Measurements from ENCODE around the gene SEMA3G. TPM values are rescaled to one million over a fixed set of nuclear protein-coding genes. Genes with fewer than 3 reads are reported as not detected.

Gene SEMA3G
- polyA plus RNA-seq, 4 donors: 0.67 to 30.4 (median 1.7) TPM

GRCh38 chr3:52405601-52406110, 39.2 kb downstream of the SEMA3G start:
- H3K9me3 ChIP-seq (ENCODE audit: control insufficient read depth in 2 of 2, insufficient read depth in 1 of 2, low read depth in 1 of 2, low read length in 1 of 2): no peaks in the 10 kb centered on the region
- no peak for FAIRE-seq
- H3K4me3 ChIP-seq (ENCODE audit: low read depth in 1 of 3, low read length in 3 of 3): no peak overlapping the region
- 74 to 93% (median 84%) methylated on average over 4 of the region's 4 CpGs for WGBS, 3 donors
- peaks cover 4 to 6% (median 5%) of the 10 kb centered on the region in 3 donors for H3K4me1 ChIP-seq (ENCODE audit: control insufficient read depth in 3 of 3, insufficient read depth in 2 of 3, low read depth in 1 of 3, low read length in 2 of 3)
- no peaks in the 10 kb centered on the region for H3K27me3 ChIP-seq (ENCODE audit: control insufficient read depth in 3 of 3, insufficient read depth in 3 of 3, low read length in 3 of 3)
- H3K27ac ChIP-seq (ENCODE audit: low read depth in 1 of 3, low read length in 2 of 3): no peak overlapping the region
- peaks cover 13 to 78% (median 25%) of the 10 kb centered on the region in 3 donors for H3K36me3 ChIP-seq (ENCODE audit: control insufficient read depth in 3 of 3, insufficient read depth in 2 of 3, low read depth in 1 of 3, low read length in 3 of 3)
- no peak for DNase-seq

DNA sequence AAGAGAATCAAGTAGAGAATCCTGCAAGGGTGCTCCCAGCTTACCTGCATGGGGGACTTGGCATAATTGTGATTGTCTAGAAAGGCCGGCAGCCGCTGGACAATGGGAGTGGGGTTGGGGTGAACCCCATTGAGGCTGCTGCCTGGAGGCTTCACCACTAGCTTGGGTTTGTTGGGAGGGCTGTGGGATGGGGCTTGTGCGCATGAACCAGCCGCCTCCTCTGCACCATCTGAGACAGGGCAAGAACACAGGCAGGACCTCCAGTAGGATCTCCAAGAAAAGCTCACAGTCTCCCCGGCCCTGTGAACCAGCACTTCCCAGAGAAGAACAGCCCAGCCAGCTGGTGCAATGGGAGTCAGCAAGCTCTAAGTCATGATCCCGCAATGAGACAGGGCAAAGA, 39.8 kb downstream of the SEMA3G start:
- FAIRE-seq (no peak), DNase-seq (no peak)
- 92 to 98% (median 96%) methylated on average over 6 of the region's 6 CpGs for WGBS, 3 donors
- H3K36me3 ChIP-seq (ENCODE audit: control insufficient read depth in 3 of 3, insufficient read depth in 2 of 3, low read depth in 1 of 3, low read length in 3 of 3): peaks cover 13 to 84% (median 28%) of the 10 kb centered on the region in 3 donors
- peaks cover 4 to 6% (median 5%) of the 10 kb centered on the region in 3 donors for H3K4me1 ChIP-seq (ENCODE audit: control insufficient read depth in 3 of 3, insufficient read depth in 2 of 3, low read depth in 1 of 3, low read length in 2 of 3)
- H3K27me3 ChIP-seq (ENCODE audit: control insufficient read depth in 3 of 3, insufficient read depth in 3 of 3, low read length in 3 of 3): no peaks in the 10 kb centered on the region
- H3K9me3 ChIP-seq (ENCODE audit: control insufficient read depth in 2 of 2, insufficient read depth in 1 of 2, low read depth in 1 of 2, low read length in 1 of 2): no peaks in the 10 kb centered on the region
- H3K27ac ChIP-seq (ENCODE audit: low read depth in 1 of 3, low read length in 2 of 3): no peak overlapping the region
- no peak overlapping the region for H3K4me3 ChIP-seq (ENCODE audit: low read depth in 1 of 3, low read length in 3 of 3)

- Histone ChIP-seq H3K4me3 (ENCODE audit: low read depth in 1 of 3, low read length in 3 of 3) (no peak overlapping the region), H3K27ac (ENCODE audit: low read depth in 1 of 3, low read length in 2 of 3) (no peak overlapping the region), H3K36me3 (ENCODE audit: control insufficient read depth in 3 of 3, insufficient read depth in 2 of 3, low read depth in 1 of 3, low read length in 3 of 3) (peaks cover 13 to 90% (median 28%) of the 10 kb centered on the region in 3 donors), H3K9me3 (ENCODE audit: control insufficient read depth in 2 of 2, insufficient read depth in 1 of 2, low read depth in 1 of 2, low read length in 1 of 2) (no peaks in the 10 kb centered on the region), H3K4me1 (ENCODE audit: control insufficient read depth in 3 of 3, insufficient read depth in 2 of 3, low read depth in 1 of 3, low read length in 2 of 3) (peaks cover 4 to 6% (median 5%) of the 10 kb centered on the region in 3 donors), H3K27me3 (ENCODE audit: control insufficient read depth in 3 of 3, insufficient read depth in 3 of 3, low read length in 3 of 3) (no peaks in the 10 kb centered on the region)
- FAIRE-seq (no peak), DNase-seq (no peak)
- 93 to 94% (median 94%) methylated on average over 10 of the region's 10 CpGs for WGBS, 3 donors
Observed at GRCh38 chr3:52404391-52404790, 40.5 kb downstream of the SEMA3G start.

GRCh38 chr3:52403955-52404354, 40.9 kb downstream of the SEMA3G start:
- whole genome bisulfite sequencing, 3 donors: 85 to 94% (median 91%) methylated on average over 3 of the region's 3 CpGs
- no peak for FAIRE-seq
- peaks cover 13 to 95% (median 28%) of the 10 kb centered on the region in 3 donors for H3K36me3 ChIP-seq (ENCODE audit: control insufficient read depth in 3 of 3, insufficient read depth in 2 of 3, low read depth in 1 of 3, low read length in 3 of 3)
- H3K27me3 ChIP-seq (ENCODE audit: control insufficient read depth in 3 of 3, insufficient read depth in 3 of 3, low read length in 3 of 3): no peaks in the 10 kb centered on the region
- no peaks in the 10 kb centered on the region for H3K9me3 ChIP-seq (ENCODE audit: control insufficient read depth in 2 of 2, insufficient read depth in 1 of 2, low read depth in 1 of 2, low read length in 1 of 2)
- no peak for DNase-seq
- no peak overlapping the region for H3K4me3 ChIP-seq (ENCODE audit: low read depth in 1 of 3, low read length in 3 of 3)
- peaks cover 1 to 4% (median 4%) of the 10 kb centered on the region in 3 donors for H3K4me1 ChIP-seq (ENCODE audit: control insufficient read depth in 3 of 3, insufficient read depth in 2 of 3, low read depth in 1 of 3, low read length in 2 of 3)
- no peak overlapping the region for H3K27ac ChIP-seq (ENCODE audit: low read depth in 1 of 3, low read length in 2 of 3)

DNA sequence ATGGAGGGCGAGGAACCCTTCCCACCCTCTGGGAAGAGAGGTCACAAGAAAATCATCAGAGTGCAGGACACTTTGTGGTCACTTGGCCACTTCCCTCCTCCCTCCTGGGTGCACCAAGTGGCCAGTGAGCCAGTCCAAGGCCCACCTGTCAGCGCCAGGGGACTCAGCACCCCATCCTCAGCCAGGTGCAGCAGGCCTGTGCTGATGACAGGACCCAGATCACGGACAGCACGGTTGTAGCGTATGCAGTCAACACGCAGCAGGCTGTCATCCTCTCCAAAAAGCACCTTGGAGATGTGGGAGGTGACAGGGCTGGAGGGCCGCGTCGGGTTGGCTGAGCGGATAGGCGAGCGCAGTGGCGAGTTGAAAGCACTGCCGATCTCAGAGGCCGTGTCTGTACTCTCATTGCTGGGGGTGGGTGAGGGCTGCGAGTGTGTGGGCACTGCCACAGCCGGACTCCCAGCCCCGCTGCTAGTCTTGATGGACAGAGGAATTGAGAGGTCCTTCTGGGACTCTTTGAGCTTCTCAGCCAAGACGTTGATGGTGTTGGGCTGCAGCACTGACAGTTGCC, 41.5 kb downstream of the SEMA3G start:
- 95 to 98% (median 97%) methylated on average over 19 of the region's 19 CpGs for WGBS, 3 donors
- no peak overlapping the region for H3K27ac ChIP-seq (ENCODE audit: low read depth in 1 of 3, low read length in 2 of 3)
- H3K9me3 ChIP-seq (ENCODE audit: control insufficient read depth in 2 of 2, insufficient read depth in 1 of 2, low read depth in 1 of 2, low read length in 1 of 2): no peaks in the 10 kb centered on the region
- FAIRE-seq (no peak), DNase-seq (no peak)
- H3K27me3 ChIP-seq (ENCODE audit: control insufficient read depth in 3 of 3, insufficient read depth in 3 of 3, low read length in 3 of 3): no peaks in the 10 kb centered on the region
- H3K4me3 ChIP-seq (ENCODE audit: low read depth in 1 of 3, low read length in 3 of 3): no peak overlapping the region
- peaks cover 13 to 96% (median 28%) of the 10 kb centered on the region in 3 donors for H3K36me3 ChIP-seq (ENCODE audit: control insufficient read depth in 3 of 3, insufficient read depth in 2 of 3, low read depth in 1 of 3, low read length in 3 of 3)
- H3K4me1 ChIP-seq (ENCODE audit: control insufficient read depth in 3 of 3, insufficient read depth in 2 of 3, low read depth in 1 of 3, low read length in 2 of 3): no peaks in the 10 kb centered on the region

DNA sequence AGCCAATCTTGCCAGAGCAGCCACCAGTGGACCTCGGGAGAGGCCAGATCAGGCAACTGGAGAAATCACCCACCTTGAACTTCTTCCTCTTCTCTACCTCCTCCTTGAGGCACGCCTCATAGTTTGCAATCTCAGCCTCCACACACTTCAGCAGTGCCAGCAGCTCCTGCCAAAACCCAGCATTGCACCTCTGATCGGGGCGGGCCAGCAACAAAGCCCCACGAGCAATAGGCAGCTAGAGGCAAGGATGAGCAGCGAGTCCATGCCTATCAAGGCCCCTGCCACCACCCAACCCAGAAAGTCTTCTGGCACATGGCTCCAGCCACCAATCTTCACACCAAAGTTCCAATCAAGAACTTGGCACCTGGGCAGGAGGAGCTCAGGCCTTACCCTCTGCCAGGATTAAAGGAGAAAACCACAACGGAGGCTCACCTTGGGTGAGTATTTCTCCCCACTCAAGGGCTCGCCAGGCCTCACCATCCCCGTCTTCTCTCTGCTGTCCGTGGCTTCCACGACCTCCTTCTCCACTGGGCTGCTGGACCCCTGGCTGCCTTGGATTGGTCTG, 42.1 kb downstream of the SEMA3G start:
- WGBS, 3 donors: 92 to 93% (median 93%) methylated on average over 11 of the region's 11 CpGs
- DNase-seq (no peak), FAIRE-seq (no peak)
- Histone ChIP-seq H3K4me1 (ENCODE audit: control insufficient read depth in 3 of 3, insufficient read depth in 2 of 3, low read depth in 1 of 3, low read length in 2 of 3) (no peaks in the 10 kb centered on the region), H3K27ac (ENCODE audit: low read depth in 1 of 3, low read length in 2 of 3) (no peak overlapping the region), H3K36me3 (ENCODE audit: control insufficient read depth in 3 of 3, insufficient read depth in 2 of 3, low read depth in 1 of 3, low read length in 3 of 3) (peaks cover 12 to 97% (median 28%) of the 10 kb centered on the region in 3 donors), H3K27me3 (ENCODE audit: control insufficient read depth in 3 of 3, insufficient read depth in 3 of 3, low read length in 3 of 3) (no peaks in the 10 kb centered on the region), H3K4me3 (ENCODE audit: low read depth in 1 of 3, low read length in 3 of 3) (no peak overlapping the region), H3K9me3 (ENCODE audit: control insufficient read depth in 2 of 2, insufficient read depth in 1 of 2, low read depth in 1 of 2, low read length in 1 of 2) (no peaks in the 10 kb centered on the region)

GRCh38 chr3:52402101-52402521, 42.8 kb downstream of the SEMA3G start:
- Histone ChIP-seq H3K9me3 (ENCODE audit: control insufficient read depth in 2 of 2, insufficient read depth in 1 of 2, low read depth in 1 of 2, low read length in 1 of 2) (no peaks in the 10 kb centered on the region), H3K36me3 (ENCODE audit: control insufficient read depth in 3 of 3, insufficient read depth in 2 of 3, low read depth in 1 of 3, low read length in 3 of 3) (peaks cover 11 to 97% (median 28%) of the 10 kb centered on the region in 3 donors), H3K4me1 (ENCODE audit: control insufficient read depth in 3 of 3, insufficient read depth in 2 of 3, low read depth in 1 of 3, low read length in 2 of 3) (no peaks in the 10 kb centered on the region), H3K27ac (ENCODE audit: low read depth in 1 of 3, low read length in 2 of 3) (no peak overlapping the region), H3K4me3 (ENCODE audit: low read depth in 1 of 3, low read length in 3 of 3) (no peak overlapping the region), H3K27me3 (ENCODE audit: control insufficient read depth in 3 of 3, insufficient read depth in 3 of 3, low read length in 3 of 3) (no peaks in the 10 kb centered on the region)
- FAIRE-seq: no peak
- 95 to 96% (median 95%) methylated on average over 11 to 16 of the region's 16 CpGs for WGBS, 3 donors
- no peak for DNase-seq

DNA sequence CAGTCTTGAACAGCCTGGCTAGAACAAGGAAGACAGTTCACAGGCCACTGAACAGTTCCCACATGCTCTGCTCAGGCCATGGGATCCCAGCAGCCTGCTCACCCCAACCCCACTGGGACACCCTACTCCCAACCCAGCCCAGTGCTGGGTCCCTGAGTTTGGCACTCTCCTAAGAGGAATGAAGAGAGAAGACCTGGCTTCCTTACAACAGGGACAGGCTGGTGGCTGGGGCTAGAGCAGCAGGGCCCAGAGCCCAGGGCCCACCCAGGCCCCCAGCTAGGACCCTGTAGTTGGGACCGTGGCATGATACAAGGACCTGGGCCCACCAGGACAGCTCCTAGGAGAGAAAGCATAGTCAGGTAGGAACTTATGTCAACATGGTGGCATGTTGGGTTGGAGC, 43.4 kb downstream of the SEMA3G start:
- Histone ChIP-seq H3K4me1 (ENCODE audit: control insufficient read depth in 3 of 3, insufficient read depth in 2 of 3, low read depth in 1 of 3, low read length in 2 of 3) (no peaks in the 10 kb centered on the region), H3K9me3 (ENCODE audit: control insufficient read depth in 2 of 2, insufficient read depth in 1 of 2, low read depth in 1 of 2, low read length in 1 of 2) (no peaks in the 10 kb centered on the region), H3K27ac (ENCODE audit: low read depth in 1 of 3, low read length in 2 of 3) (no peak overlapping the region), H3K36me3 (ENCODE audit: control insufficient read depth in 3 of 3, insufficient read depth in 2 of 3, low read depth in 1 of 3, low read length in 3 of 3) (peaks cover 11 to 97% (median 28%) of the 10 kb centered on the region in 3 donors), H3K4me3 (ENCODE audit: low read depth in 1 of 3, low read length in 3 of 3) (no peak overlapping the region), H3K27me3 (ENCODE audit: control insufficient read depth in 3 of 3, insufficient read depth in 3 of 3, low read length in 3 of 3) (no peaks in the 10 kb centered on the region)
- WGBS, 3 donors: 94 to 100% (median 98%) methylated on average over 1 of the region's 1 CpG
- DNase-seq: no peak
- FAIRE-seq: no peak
